KMS-11 (cell line): Measurements from ENCODE around the gene BTBD9.

ENCODE experiments used
- H2AFZ ChIP-seq: fragments of 200-600 bp; sonication (generic); 2 replicates; pipeline ENCODE4 v1.6.1; 2016; ENCODE audit warnings: antibody characterized with exemption, mixed run types, low read depth
- H3K27ac ChIP-seq: fragments of 200-600 bp; sonication (generic); 2 replicates; pipeline ENCODE4 v1.6.1; 2016; ENCODE audit warnings: mild to moderate bottlenecking, mixed run types
- H3K27me3 ChIP-seq: fragments of 200-600 bp; sonication (generic); 2 replicates; pipeline ENCODE4 v1.6.1; 2017; ENCODE audit warnings: mild to moderate bottlenecking, low read depth, mixed run types, moderate library complexity; ENCODE audit not compliant: insufficient read depth
- H3K36me3 ChIP-seq: fragments of 200-600 bp; sonication (generic); 2 replicates; pipeline ENCODE4 v1.6.1; 2017; ENCODE audit warnings: mild to moderate bottlenecking, mixed run types; ENCODE audit not compliant: insufficient read depth
- H3K4me1 ChIP-seq: fragments of 200-600 bp; sonication (generic); 2 replicates; pipeline ENCODE4 v1.6.1; 2016; ENCODE audit warnings: mild to moderate bottlenecking, low read depth, mixed run types; ENCODE audit not compliant: poor library complexity, severe bottlenecking
- H3K4me2 ChIP-seq: fragments of 200-600 bp; sonication (generic); 2 replicates; pipeline ENCODE4 v1.7.0; 2016; ENCODE audit warnings: mild to moderate bottlenecking, mixed run types
- H3K4me3 ChIP-seq: fragments of 200-600 bp; sonication (generic); IDR thresholded peaks from 2 replicates; pipeline ENCODE4 v1.6.1; 2017; ENCODE audit warnings: low read depth, low read length, mixed read lengths; ENCODE audit not compliant: insufficient read depth
- H3K79me2 ChIP-seq: fragments of 200-600 bp; sonication (generic); 2 replicates; pipeline ENCODE4 v1.6.1; 2016; ENCODE audit warnings: low read depth, mixed run types; ENCODE audit not compliant: insufficient read depth
- H3K9ac ChIP-seq: fragments of 200-600 bp; sonication (generic); 2 replicates; pipeline ENCODE4 v1.6.1; 2016; ENCODE audit warnings: mild to moderate bottlenecking, mixed run types
- H4K20me1 ChIP-seq: fragments of 200-600 bp; sonication (generic); 2 replicates; pipeline ENCODE4 v1.6.1; 2016; ENCODE audit warnings: mild to moderate bottlenecking, mixed run types; ENCODE audit not compliant: insufficient read depth
- TF ChIP-seq, protein P1 (sequence below): fragments of 200-600 bp; sonication (generic); conservative IDR thresholded peaks from 2 replicates; pipeline ENCODE4 v1.6.1; 2017; ENCODE audit warnings: low read depth, mild to moderate bottlenecking, antibody characterized with exemption, low read length, moderate library complexity, mixed read lengths

The BTBD9 gene

DNA sequence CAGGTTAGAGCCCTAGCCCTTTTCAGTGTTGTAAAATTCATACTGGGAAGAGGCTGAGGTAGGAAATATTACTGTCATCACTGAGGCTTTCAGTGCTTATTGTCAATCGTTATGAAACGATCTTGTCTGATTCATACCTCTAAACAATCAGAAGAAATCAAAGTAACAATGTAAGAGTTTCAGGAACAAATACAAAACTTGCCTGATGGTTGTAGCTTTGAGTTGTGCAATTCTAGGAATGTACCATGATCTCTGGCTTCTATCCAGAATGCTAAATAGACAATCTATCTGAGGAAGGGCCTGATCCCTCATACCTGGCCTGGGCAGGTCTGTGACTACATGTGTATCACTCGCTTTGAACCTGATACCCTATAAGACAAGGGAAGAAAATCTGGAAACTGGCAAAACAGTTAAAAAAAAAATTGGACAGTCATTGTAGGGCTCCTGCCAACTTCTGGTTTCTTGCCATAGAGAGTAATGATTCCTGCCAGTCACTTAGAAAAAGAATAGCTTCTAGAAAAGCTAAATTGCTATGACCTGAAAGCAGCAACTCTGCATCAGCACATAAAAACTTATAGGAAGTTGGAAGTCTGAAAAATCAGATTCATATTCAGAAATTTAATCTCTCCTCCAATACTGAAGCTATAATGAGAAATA is 234.7 kb downstream of the BTBD9 start:
- H3K4me3 ChIP-seq, result no peak overlapping the region
- H4K20me1 ChIP-seq, result no peaks in the 10 kb centered on the region
- TF ChIP-seq, protein P1, sequence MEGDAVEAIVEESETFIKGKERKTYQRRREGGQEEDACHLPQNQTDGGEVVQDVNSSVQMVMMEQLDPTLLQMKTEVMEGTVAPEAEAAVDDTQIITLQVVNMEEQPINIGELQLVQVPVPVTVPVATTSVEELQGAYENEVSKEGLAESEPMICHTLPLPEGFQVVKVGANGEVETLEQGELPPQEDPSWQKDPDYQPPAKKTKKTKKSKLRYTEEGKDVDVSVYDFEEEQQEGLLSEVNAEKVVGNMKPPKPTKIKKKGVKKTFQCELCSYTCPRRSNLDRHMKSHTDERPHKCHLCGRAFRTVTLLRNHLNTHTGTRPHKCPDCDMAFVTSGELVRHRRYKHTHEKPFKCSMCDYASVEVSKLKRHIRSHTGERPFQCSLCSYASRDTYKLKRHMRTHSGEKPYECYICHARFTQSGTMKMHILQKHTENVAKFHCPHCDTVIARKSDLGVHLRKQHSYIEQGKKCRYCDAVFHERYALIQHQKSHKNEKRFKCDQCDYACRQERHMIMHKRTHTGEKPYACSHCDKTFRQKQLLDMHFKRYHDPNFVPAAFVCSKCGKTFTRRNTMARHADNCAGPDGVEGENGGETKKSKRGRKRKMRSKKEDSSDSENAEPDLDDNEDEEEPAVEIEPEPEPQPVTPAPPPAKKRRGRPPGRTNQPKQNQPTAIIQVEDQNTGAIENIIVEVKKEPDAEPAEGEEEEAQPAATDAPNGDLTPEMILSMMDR, result no peak
- H3K36me3 ChIP-seq, result no peaks in the 10 kb centered on the region
- no peaks in the 10 kb centered on the region for H3K79me2 ChIP-seq
- no peak overlapping the region for H3K4me2 ChIP-seq
- H3K27me3 ChIP-seq, result no peaks in the 10 kb centered on the region
- H3K4me1 ChIP-seq, result no peaks in the 10 kb centered on the region
- H3K9ac ChIP-seq, result no peak overlapping the region
- no peak overlapping the region for H3K27ac ChIP-seq
- H2AFZ ChIP-seq, result no peak overlapping the region

DNA sequence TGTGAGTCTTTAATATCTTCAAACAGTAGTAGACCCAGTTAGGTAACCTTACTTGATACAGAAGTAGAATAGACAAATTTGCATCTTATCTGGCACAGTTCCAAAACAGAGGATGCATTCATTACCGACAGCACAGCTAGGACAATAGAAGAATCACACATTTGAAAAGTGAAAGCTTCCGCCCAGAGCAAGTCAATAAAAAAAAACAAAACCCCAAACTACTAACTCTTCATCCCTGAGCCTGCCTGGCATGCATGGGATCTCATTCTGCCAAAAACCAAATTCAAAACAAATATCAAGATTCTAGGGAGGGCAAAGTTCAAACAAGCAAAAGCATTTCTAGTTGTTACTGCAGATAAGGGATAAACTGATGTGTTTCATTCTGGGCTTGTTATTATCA is 235.4 kb downstream of the BTBD9 start:
- no peak overlapping the region for H3K9ac ChIP-seq
- TF ChIP-seq, protein P1, result no peak
- no peaks in the 10 kb centered on the region for H3K4me1 ChIP-seq
- no peak overlapping the region for H3K4me3 ChIP-seq
- H3K4me2 ChIP-seq, result no peak overlapping the region
- no peaks in the 10 kb centered on the region for H4K20me1 ChIP-seq
- H3K27me3 ChIP-seq, result no peaks in the 10 kb centered on the region
- no peak overlapping the region for H2AFZ ChIP-seq
- H3K79me2 ChIP-seq, result no peaks in the 10 kb centered on the region
- no peaks in the 10 kb centered on the region for H3K36me3 ChIP-seq
- H3K27ac ChIP-seq, result no peak overlapping the region

DNA sequence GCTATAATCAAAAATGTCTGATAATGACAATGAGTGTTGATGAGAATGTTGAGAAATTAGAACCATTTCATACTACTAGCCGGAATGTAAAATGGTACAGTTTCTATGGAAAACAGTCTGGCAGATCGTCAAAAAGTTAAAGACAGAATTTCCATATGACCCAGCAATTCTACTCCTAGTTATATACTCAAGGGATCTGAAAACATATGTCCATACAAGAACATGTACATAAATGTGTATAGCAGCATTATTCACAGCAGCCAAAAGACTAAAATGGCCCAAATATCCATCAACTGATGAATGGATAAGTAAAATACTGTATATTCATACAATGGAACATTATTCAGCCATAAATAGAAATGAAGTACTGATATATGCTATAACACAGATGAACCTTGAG is 236.2 kb downstream of the BTBD9 start:
- no peaks in the 10 kb centered on the region for H4K20me1 ChIP-seq
- TF ChIP-seq, protein P1, result no peak
- H3K4me3 ChIP-seq, result no peak overlapping the region

DNA sequence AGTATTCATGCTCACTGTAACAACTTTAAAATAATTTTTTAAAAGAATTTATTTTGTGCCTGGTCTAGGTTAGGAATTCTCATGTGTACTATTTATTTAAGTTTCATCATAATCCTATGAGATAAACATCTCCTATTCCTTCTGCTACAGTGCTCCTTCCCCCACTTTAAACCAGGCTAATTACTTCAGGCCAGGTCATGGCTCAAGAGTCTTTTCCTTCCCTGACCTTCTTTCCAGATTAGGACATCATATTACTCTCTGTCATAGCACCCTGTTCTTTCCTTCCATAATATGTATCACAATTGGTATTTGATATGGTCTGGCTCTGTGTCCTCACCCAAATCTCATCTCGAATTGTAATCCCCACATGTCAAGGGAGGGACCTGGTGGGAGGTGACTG is 239.0 kb downstream of the BTBD9 start:
- Histone ChIP-seq H4K20me1 (no peaks in the 10 kb centered on the region), H3K36me3 (no peaks in the 10 kb centered on the region), H2AFZ (no peak overlapping the region), H3K4me1 (no peaks in the 10 kb centered on the region), H3K9ac (no peak overlapping the region), H3K27ac (no peak overlapping the region), H3K79me2 (no peaks in the 10 kb centered on the region), H3K4me2 (no peak overlapping the region), H3K27me3 (no peaks in the 10 kb centered on the region), H3K4me3 (no peak overlapping the region)
- TF ChIP-seq, protein P1, result no peak

More for the DNA sequence above, 236.2 kb downstream of the BTBD9 start:
- H3K4me2 ChIP-seq, result no peak overlapping the region
- no peak overlapping the region for H3K27ac ChIP-seq
- H2AFZ ChIP-seq, result no peak overlapping the region
- H3K79me2 ChIP-seq, result no peaks in the 10 kb centered on the region
- no peak overlapping the region for H3K9ac ChIP-seq
- no peaks in the 10 kb centered on the region for H3K4me1 ChIP-seq
- H3K27me3 ChIP-seq, result no peaks in the 10 kb centered on the region
- no peaks in the 10 kb centered on the region for H3K36me3 ChIP-seq
